KBM-7 (cell line): Measurements from ENCODE around the gene TRIM68.

Source experiments
- DNase-seq: peaks from one replicate; pipeline ENCODE4 v3.0.0-alpha.2; 2015
- in situ Hi-C: fragments of 300-500 bp; cut with MboI; formaldehyde crosslinking; loops from 2 replicates; pipeline ENCODE4 v1.14.3; 2020; ENCODE audit warnings: low sequenced_read_pairs, low pct_unique_long_range_greater_than_20kb, mixed read lengths

TRIM68 gene

DNA sequence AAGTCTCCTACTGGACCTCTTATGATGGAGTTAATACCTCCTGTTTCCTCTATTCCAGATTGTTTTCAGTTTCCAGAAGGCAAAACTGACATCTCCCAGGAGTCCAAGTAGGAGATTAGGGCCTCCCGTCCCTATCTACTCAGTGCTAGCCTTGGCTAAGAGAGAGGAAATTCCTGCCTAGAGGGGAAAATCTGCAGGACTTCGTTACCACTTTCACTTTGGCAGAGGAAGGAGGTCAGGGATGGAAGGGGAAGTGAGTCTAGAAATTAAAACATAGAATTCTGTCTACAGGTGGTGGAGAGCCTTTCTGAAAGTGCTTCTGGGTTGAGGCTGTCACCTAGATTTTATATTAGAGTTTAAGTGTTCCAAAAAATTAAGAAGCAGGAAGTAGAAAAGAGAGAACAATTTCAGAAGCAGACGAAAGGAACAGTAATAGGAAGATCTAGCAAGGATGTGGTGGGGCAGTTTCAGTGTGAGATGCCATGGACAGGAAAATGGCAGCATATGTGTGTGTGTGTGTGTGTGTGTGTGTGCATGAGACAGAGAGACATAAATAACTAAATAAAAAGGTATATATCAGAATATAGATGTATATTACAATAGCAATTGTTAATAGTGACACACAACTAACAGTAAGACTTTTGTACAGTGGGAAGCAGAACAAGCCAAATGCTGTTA is 2.4 kb upstream of the TRIM68 start:
- in situ Hi-C loops: no loop called here

GRCh38 chr11:4607096-4607495 is 935 bp downstream of the TRIM68 start:
- in situ Hi-C loops: no loop called here
- no peak for DNase-seq

More for the DNA sequence above, 2.4 kb upstream of the TRIM68 start:
- DNase-seq: peak; percentile 14

DNA sequence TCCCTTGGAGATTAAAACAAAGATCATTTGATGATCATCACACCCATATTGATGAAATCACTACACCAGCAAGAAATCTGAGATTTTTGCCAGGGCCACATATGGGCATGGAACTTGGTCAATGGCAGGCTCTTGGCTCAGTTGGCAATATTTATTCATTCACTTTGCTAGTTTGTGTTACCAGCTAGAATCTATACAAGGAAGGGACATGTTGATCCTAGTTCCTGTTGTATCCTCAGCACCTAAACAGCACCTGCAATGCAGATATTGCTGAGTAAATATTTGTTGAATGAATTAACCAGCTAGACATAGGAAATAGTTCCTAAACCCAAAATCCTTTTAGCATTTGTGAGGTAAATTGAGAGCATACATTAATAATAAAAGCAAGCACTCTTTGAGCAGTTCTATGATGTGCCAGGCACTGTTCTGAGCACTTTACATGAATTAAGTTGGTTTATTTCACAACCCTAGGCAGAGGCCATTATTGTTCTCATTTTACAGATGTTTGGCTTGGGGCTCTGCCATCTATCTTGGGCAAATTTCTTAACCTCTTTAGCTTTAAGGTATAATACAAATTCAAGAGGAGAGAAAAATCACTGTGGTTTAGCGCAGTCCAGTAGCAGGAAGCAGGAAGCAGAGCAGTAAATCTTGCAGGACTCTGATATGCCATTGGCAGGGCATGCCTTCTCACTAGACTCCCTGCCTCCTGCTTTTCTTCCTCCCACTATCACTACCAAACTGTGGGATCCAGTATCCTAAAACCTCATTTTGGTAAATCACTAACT is 1.6 kb downstream of the TRIM68 start:
- in situ Hi-C loops: no loop called here
- peak; percentile 21 for DNase-seq

- in situ Hi-C loops: no loop called here
- DNase-seq: no peak
These were observed 3.0 kb downstream of the TRIM68 start for GRCh38 chr11:4605057-4605456.

- no peak for DNase-seq
- in situ Hi-C loops: no loop called here
These were observed 14.3 kb downstream of the TRIM68 start, which contains the start of gene OR52I1 for GRCh38 chr11:4593739-4594138. Gene OR52I1, plus strand, starts transcription at chr11:4594039. Its CDS starts 0 bp downstream, at chr11:4594039.

DNA sequence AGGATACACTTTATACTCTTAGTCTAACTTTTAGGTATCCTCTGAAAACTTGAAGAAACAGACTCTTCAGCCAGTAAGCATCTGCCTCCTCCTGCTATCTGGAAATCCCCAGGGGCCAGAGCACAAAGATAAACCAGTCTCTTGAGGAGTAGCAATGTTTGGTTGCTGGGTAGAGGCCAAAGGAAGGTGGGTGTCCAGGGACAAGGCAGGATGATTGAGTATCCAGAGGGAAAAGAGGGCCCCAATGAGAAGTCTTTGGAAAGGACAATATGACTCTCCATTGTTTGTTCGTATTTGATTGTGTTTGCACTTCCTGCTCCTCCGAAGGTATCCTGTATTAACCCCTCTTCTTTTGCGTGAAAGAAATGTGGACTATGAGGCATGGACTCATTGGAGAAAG is 19.0 kb downstream of the TRIM68 start:
- in situ Hi-C loops: no loop called here
- no peak for DNase-seq

DNA sequence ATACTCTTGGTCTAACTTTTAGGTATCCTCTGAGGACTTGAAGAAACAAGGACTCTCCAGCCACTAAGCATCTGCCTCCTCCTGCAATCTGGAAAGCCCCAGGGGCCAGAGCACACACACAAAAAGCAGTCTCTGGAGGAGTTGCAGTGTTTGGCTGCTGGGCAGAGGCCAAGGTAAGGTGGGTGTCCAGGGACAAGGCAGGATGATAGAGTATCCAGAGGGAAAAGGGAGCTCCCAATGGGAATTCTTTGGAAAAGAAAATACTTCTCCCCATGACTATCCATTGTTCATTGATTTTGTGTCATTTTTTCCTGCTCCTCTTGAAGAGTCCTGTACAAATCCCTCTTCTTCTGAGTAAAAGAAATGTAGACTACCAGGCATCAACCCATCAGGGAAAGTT is 26.6 kb downstream of the TRIM68 start, which contains the start of gene OR52I2:
TSS of gene OR52I2 (plus strand) at position 301 of the 400 bp plus-strand sequence.
- in situ Hi-C loops: no loop called here
- DNase-seq: no peak

DNA sequence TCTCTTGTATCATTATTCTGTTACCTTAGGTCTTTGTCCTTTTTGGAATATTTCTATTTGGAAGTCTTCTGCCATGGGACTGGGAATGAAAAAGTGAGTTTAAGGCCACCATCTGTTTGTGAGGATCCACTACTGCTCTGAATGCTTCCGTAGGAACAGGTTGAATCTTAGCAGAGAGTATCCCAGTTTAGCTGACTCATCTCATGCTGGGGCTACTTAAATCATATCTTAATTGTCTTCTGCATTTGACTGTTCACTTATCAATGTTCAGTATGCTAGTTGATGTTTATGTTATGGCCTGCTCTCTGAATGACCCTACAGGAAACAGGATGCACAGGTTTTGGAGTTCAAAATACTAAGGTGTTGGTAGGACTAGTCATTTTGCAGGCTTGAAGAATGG is 27.9 kb downstream of the TRIM68 start:
- in situ Hi-C loops: no loop called here

DNA sequence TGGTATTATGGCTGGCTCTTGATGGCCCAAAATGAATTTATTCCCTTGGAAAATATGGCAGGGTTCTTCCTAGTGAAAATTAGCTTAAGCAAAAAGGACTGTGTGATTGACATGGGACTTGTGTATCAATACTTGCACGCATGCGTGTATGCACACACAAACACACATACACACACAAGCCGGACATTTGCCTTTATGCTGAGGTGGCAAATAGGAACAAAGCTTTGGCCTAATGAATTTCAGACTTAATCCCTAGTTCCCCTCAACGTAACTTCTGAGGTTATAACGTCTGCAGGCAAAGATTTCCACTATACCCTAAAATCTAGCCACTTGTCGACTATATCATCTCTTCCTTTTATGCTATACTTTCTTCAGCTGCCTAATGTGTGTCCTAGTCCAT is 29.4 kb downstream of the TRIM68 start:
- DNase-seq: no peak
- in situ Hi-C loops: no loop called here

More for the DNA sequence above, 27.9 kb downstream of the TRIM68 start:
- no peak for DNase-seq

- no peak for DNase-seq
- in situ Hi-C loops: no loop called here
These were observed 30.3 kb downstream of the TRIM68 start for GRCh38 chr11:4577761-4578160.

DNA sequence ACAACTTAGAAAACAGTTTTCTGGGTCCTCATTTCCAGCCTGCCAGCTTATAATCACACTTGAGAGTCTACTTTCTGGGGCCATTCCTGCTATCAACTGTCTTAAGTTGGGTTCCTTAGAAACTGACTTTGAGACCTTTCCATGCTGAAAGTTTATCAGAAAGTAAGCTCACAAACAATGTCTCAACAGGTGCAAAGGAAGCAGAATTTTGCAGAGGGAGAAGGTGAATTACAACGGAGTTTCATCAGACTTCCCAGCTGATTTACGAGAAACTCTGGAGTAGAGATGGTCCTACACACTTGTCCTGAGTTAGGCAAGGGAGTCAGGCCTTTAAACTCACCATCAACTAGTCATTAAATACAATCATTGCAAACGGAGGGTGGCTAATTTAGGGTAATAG is 31.2 kb downstream of the TRIM68 start:
- in situ Hi-C loops: no loop called here

DNA sequence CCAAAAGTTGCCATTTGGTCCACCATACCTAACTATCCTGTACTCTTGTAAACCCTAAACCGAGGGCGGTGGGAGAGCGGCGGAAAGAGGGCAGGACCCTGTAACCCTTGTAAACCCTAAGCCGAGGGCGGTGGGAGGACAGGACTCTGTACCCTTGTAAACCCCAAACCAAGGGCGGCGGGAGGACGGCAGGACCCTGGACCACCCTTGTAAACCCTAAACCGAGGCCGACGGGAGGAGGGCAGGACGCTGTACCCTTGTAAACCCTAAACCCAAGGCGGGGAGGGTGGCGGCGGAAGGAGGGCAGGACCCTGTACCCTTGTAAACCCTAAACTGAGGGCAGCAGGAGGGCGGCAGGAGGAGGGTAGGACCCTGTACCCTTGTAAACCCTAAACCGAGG is 39.0 kb downstream of the TRIM68 start:
- in situ Hi-C loops: no loop called here
- DNase-seq: no peak

More for the DNA sequence above, 31.2 kb downstream of the TRIM68 start:
- no peak for DNase-seq

- in situ Hi-C loops: no loop called here
- no peak for DNase-seq
These were observed 42.7 kb downstream of the TRIM68 start for GRCh38 chr11:4565371-4565770.

- in situ Hi-C loops: no loop called here
These were observed 47.6 kb downstream of the TRIM68 start for GRCh38 chr11:4560467-4560866.

DNA sequence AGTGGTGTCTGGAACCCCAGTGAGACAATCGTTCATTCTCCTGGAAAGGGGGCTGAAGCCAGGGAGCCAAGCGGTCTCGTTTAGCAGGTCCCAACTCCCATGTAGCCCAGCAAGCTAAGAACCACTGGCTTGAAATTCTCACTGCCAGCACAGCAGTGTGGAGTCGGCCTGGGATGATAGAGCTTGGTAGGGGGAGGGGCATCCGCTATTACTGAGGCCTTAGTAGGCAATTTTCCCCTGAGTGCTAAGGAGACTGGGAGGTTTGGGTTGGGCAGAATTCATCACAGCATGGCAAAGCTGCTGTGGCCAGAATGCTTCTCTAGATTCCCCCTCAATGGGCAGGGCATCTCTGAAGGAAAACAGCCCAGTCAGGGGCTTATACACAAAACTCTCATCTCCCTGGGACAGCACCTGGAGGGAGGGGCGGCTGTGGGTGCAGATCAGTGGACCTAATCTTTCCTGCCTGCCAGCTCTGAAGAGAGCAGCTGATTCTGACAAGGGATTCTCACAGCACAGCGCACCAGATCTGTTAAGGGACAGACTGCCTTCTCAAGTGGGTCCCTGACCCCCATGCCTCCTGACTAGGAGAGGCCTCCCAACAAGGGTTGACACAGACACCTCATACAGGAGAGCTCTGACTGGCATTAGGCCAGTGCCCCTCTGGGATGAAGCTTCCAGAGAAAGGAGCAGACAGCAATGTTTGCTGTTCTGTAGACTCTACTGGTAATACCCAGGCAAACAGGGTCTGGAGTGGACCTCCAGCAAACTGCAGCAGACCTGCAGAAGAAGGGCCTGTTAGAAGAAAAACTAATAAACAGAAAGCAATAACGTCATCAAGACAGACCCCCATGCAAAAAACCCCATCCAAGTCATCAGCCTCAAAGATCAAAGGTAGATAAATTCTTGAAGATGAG is 48.2 kb downstream of the TRIM68 start:
- in situ Hi-C loops: no loop called here
- no peak for DNase-seq

More at GRCh38 chr11:4560467-4560866, 47.6 kb downstream of the TRIM68 start:
- no peak for DNase-seq

- peak; percentile 55 for DNase-seq
These were observed 56.6 kb downstream of the TRIM68 start for GRCh38 chr11:4551346-4551979.

More at GRCh38 chr11:4551346-4551979, 56.6 kb downstream of the TRIM68 start:
- in situ Hi-C loops: no loop called here
